Prostate gland (tissue), 2 donors: ENCODE results near the gene MTAP. TPM values are rescaled to one million over a fixed set of nuclear protein-coding genes. Genes with fewer than 3 reads are reported as not detected.

ENCODE experiments used
- DNase-seq: peaks from one replicate; pipeline ENCODE4 v3.0.0-alpha.2; 2019; ENCODE audit warnings: low spot score
- H3K27ac ChIP-seq, 2 donors: fragments of 200-600 bp; sonication (generic); 2 replicates each; pipeline ENCODE4 v1.5.1; 2017 to 2019
- H3K27me3 ChIP-seq: fragments of 200-600 bp; sonication (generic); replicated peaks from 2 replicates; pipeline ENCODE4 v1.5.1; 2019; ENCODE audit not compliant: insufficient read depth
- H3K36me3 ChIP-seq, 2 donors: fragments of 200-600 bp; sonication (generic); 1 replicate in 1 of 2; 2 replicates in 1 of 2; pipeline versions ENCODE4 v1.5.1 to v1.8.1; 2017 to 2019
- H3K4me1 ChIP-seq: fragments of 200-600 bp; sonication (generic); replicated peaks from 2 replicates; pipeline ENCODE4 v1.5.1; 2019
- H3K4me3 ChIP-seq, 2 donors: fragments of 200-600 bp; sonication (generic); 2 replicates each; pipeline ENCODE4 v1.5.1; 2017 to 2019
- H3K9me3 ChIP-seq: fragments of 200-600 bp; sonication (generic); 2 replicates; pipeline ENCODE4 v1.5.1; 2017
- POLR2A ChIP-seq: fragments of 450-650 bp; IDR thresholded peaks from one replicate; pipeline ENCODE4 v1.6.1; 2016; ENCODE audit warnings: antibody characterized with exemption, mild to moderate bottlenecking
- POLR2AphosphoS5 ChIP-seq: sonication (generic); formaldehyde crosslinking; IDR thresholded peaks from one replicate; pipeline ENCODE4 v1.6.1; 2017; ENCODE audit warnings: antibody characterized with exemption
- WGBS: methylation state at CpG from one replicate; pipeline ENCODE4 v1.1.5; 2018; 5-methylcytosine and 5-hydroxymethylcytosine counted together
- intact Hi-C: fragments of 100-400 bp; cut with DNase I; formaldehyde crosslinking; loops from one replicate; pipeline ENCODE4 v1.14.2; 2022
- total RNA-seq, 2 donors: library from RNA; depleted of rRNA; stranded (reverse); fragments of >200 nt; gene quantifications; one replicate each; pipeline ENCODE4 v1.1.0, GENCODE V29; 2016
- TF ChIP-seq, protein P1 (sequence below), 4 experiments: fragments of 200-600 bp in 2 of 4; fragments of 450-650 bp in 2 of 4; sonication (generic) in 2 of 4; IDR thresholded peaks; 1 replicate in 3 of 4; 2 replicates in 1 of 4; pipeline ENCODE4 v1.5.1; 2016 to 2019; ENCODE audit warnings: antibody characterized with exemption in 4 of 4, mild to moderate bottlenecking in 2 of 4, moderate library complexity in 2 of 4

MTAP gene
- total RNA-seq, 2 donors from 2014 or later = 13.3 to 33.5 TPM

DNA sequence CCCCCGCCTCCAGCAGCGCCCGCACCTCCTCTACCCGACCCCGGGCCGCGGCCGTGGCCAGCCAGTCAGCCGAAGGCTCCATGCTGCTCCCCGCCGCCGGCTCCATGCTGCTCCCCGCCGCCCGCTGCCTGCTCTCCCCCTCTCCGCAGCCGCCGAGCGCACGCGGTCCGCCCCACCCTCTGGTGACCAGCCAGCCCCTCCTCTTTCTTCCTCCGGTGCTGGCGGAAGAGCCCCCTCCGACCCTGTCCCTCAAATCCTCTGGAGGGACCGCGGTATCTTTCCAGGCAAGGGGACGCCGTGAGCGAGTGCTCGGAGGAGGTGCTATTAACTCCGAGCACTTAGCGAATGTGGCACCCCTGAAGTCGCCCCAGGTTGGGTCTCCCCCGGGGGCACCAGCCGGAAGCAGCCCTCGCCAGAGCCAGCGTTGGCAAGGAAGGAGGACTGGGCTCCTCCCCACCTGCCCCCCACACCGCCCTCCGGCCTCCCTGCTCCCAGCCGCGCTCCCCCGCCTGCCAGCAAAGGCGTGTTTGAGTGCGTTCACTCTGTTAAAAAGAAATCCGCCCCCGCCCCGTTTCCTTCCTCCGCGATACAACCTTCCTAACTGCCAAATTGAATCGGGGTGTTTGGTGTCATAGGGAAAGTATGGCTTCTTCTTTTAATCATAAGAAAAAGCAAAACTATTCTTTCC lies 172.4 kb downstream of the MTAP start:
- no peaks in the 10 kb centered on the region for H3K4me1 ChIP-seq
- H3K4me3 ChIP-seq = peak overlapping the region; percentile 4 to 12
- 1% methylated on average over 51 of the region's 51 CpGs for WGBS
- H3K27me3 ChIP-seq = peaks cover 59% of the 10 kb centered on the region
- no peaks in the 10 kb centered on the region for H3K9me3 ChIP-seq
- intact Hi-C loops = no loop called here
- no peak for DNase-seq
- TF ChIP-seq POLR2A = no peak
- TF ChIP-seq POLR2AphosphoS5 = no peak
- TF ChIP-seq, protein P1, sequence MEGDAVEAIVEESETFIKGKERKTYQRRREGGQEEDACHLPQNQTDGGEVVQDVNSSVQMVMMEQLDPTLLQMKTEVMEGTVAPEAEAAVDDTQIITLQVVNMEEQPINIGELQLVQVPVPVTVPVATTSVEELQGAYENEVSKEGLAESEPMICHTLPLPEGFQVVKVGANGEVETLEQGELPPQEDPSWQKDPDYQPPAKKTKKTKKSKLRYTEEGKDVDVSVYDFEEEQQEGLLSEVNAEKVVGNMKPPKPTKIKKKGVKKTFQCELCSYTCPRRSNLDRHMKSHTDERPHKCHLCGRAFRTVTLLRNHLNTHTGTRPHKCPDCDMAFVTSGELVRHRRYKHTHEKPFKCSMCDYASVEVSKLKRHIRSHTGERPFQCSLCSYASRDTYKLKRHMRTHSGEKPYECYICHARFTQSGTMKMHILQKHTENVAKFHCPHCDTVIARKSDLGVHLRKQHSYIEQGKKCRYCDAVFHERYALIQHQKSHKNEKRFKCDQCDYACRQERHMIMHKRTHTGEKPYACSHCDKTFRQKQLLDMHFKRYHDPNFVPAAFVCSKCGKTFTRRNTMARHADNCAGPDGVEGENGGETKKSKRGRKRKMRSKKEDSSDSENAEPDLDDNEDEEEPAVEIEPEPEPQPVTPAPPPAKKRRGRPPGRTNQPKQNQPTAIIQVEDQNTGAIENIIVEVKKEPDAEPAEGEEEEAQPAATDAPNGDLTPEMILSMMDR (IDR thresholded peaks at IDR 0.05) = no peak
- H3K36me3 ChIP-seq = no peaks in the 10 kb centered on the region
- no peak overlapping the region for H3K27ac ChIP-seq

DNA sequence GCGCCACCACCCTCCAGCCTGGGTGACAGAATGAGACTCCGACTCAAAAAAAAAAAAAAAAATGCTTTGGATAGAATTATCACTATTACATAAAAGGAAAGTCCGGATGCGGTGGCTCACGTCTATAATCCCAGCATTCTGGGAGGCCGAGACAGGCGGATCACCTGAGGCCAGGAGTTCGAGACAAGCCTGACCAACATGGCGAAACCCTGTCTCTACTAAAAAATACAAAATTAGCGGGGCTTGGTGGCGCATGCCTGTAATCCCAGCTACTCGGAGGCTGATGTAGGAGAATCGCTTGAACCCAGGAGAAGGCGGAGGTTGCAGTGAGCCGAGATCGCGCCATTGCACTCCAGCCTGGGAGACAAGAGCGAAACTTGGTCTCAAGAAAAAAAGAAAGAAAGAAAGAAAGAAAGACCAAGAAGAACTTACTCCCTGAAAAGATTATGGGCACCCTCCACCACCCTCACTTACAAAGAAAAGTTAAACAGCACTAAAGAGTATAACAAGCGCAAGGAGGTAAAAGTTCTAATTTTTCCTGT lies 174.0 kb downstream of the MTAP start:
- intact Hi-C loops = no loop called here
- DNase-seq = no peak
- H3K9me3 ChIP-seq = no peaks in the 10 kb centered on the region
- no peak overlapping the region for H3K4me3 ChIP-seq
- peaks cover 47% of the 10 kb centered on the region for H3K27me3 ChIP-seq
- no peaks in the 10 kb centered on the region for H3K4me1 ChIP-seq
- H3K27ac ChIP-seq = no peak overlapping the region
- no peaks in the 10 kb centered on the region for H3K36me3 ChIP-seq
- 27% methylated on average over 19 of the region's 19 CpGs for WGBS
- TF ChIP-seq, protein P1 (IDR thresholded peaks at IDR 0.05) = no peak
- TF ChIP-seq POLR2A (no peak), POLR2AphosphoS5 (no peak)

DNA sequence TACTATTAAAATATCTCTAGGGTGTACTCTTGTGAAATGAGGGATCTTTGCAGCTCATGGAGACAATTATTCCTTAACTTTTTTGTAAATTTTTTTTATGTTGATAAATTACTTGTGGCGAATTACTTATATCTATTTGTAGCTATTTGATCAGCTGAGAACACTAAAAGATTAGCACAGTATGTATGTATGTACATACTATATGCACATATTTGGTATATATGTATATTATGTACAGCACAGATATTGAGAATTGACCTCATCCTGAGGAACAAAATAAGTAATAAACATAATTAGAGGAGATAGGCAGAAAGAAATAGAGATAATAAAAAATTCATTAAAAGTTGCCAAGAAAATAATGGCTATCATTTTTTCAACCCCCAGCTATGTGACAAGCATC lies 180.0 kb downstream of the MTAP start:
- no peak overlapping the region for H3K27ac ChIP-seq
- DNase-seq = no peak
- 53% methylated on average over 1 of the region's 1 CpG for WGBS
- no peak for TF ChIP-seq POLR2A
- TF ChIP-seq, protein P1 (IDR thresholded peaks at IDR 0.05) = no peak
- no peak for TF ChIP-seq POLR2AphosphoS5
- H3K4me3 ChIP-seq = no peak overlapping the region
- H3K9me3 ChIP-seq = no peaks in the 10 kb centered on the region
- peaks cover 5% of the 10 kb centered on the region for H3K27me3 ChIP-seq
- H3K36me3 ChIP-seq = no peaks in the 10 kb centered on the region
- no peaks in the 10 kb centered on the region for H3K4me1 ChIP-seq
- intact Hi-C loops = no loop called here

DNA sequence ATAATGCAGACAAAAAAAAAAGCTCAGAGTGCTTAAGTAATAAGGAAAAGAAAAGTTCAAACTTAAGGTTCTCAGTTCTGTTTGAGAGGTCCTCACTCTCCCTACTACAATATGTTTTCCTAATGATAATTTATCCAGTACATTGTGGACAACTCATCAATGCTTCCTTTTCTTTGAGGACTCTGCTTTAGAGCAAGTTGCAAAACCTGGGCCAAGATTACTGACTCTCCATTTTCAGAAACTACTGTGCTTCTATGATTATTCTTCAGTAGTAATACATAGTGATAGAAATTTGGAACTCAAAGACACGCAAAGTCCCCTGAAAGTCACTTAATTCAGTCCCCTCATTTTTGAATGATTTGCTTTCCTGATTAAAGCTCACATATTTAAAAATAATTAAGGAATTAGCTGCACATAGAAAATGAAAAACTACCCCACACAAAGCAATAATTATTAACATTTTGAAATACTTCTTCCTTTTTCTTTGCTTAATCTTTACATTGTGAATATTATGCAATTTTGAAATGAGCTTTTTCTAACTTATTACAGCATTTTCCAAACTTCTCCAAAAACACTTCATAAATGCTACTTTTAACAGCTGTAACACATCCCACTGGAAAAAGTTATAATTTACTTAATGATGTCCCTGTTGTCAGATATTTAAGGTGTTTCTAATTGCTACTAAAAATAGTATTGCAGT lies 180.6 kb downstream of the MTAP start:
- no peak for DNase-seq
- Histone ChIP-seq H3K36me3 (no peaks in the 10 kb centered on the region), H3K9me3 (no peaks in the 10 kb centered on the region), H3K27me3 (peaks cover 8% of the 10 kb centered on the region), H3K4me1 (no peaks in the 10 kb centered on the region), H3K4me3 (no peak overlapping the region), H3K27ac (no peak overlapping the region)
- intact Hi-C loops = no loop called here
- 57% methylated on average over 1 of the region's 1 CpG for WGBS
- TF ChIP-seq POLR2AphosphoS5 (no peak), POLR2A (no peak)
- TF ChIP-seq, protein P1 (IDR thresholded peaks at IDR 0.05) = no peak
